Neural crest cell (in vitro differentiated cells): Measurements from ENCODE around the gene MROH8. TPM values are rescaled to one million over a fixed set of nuclear protein-coding genes. Genes with fewer than 3 reads are reported as not detected.

Experiments used
- DNase-seq: peaks from one replicate; pipeline ENCODE4 v3.0.0; 2021; ENCODE audit warnings: low read depth, mixed read lengths, low spot score
- H3K27ac Mint-ChIP-seq: one replicate; pipeline ENCODE4 v1.8.0; 2021; ENCODE audit warnings: mild to moderate bottlenecking, mixed read lengths; ENCODE audit not compliant: unreplicated experiment
- H3K27me3 Mint-ChIP-seq: 2 replicates; pipeline ENCODE4 v1.8.0; 2021; ENCODE audit warnings: low read depth, mild to moderate bottlenecking, mixed read lengths
- H3K36me3 Mint-ChIP-seq: 2 replicates; pipeline ENCODE4 v1.8.0; 2021; ENCODE audit warnings: low read depth, mild to moderate bottlenecking, mixed read lengths
- H3K4me1 Mint-ChIP-seq: 2 replicates; pipeline ENCODE4 v1.8.0; 2021; ENCODE audit warnings: mixed read lengths
- H3K4me3 Mint-ChIP-seq: one replicate; pipeline ENCODE4 v1.8.0; 2021; ENCODE audit warnings: mild to moderate bottlenecking, mixed read lengths
- H3K9me3 Mint-ChIP-seq: 2 replicates; pipeline ENCODE4 v1.8.0; 2021; ENCODE audit warnings: mixed read lengths
- total RNA-seq: library from RNA; stranded (reverse); gene quantifications from 2 replicates; pipeline ENCODE4 v1.2.1, GENCODE V29; 2021
- TF ChIP-seq, protein P1 (sequence below): fragments of 200-600 bp; sonication (generic); conservative IDR thresholded peaks from 2 replicates; pipeline ENCODE4 v1.5.0; 2021; ENCODE audit warnings: antibody characterized with exemption, mild to moderate bottlenecking

MROH8 gene
- total RNA-seq, 1 donor from 2014 or later = 7.6 TPM

- H3K27me3 Mint-ChIP-seq = no peaks in the 10 kb centered on the region
- H3K36me3 Mint-ChIP-seq = no peaks in the 10 kb centered on the region
- H3K9me3 Mint-ChIP-seq = no peaks in the 10 kb centered on the region
- H3K4me1 Mint-ChIP-seq = no peaks in the 10 kb centered on the region
- no peak overlapping the region for H3K4me3 Mint-ChIP-seq
- H3K27ac Mint-ChIP-seq = no peak overlapping the region
- TF ChIP-seq, protein P1, sequence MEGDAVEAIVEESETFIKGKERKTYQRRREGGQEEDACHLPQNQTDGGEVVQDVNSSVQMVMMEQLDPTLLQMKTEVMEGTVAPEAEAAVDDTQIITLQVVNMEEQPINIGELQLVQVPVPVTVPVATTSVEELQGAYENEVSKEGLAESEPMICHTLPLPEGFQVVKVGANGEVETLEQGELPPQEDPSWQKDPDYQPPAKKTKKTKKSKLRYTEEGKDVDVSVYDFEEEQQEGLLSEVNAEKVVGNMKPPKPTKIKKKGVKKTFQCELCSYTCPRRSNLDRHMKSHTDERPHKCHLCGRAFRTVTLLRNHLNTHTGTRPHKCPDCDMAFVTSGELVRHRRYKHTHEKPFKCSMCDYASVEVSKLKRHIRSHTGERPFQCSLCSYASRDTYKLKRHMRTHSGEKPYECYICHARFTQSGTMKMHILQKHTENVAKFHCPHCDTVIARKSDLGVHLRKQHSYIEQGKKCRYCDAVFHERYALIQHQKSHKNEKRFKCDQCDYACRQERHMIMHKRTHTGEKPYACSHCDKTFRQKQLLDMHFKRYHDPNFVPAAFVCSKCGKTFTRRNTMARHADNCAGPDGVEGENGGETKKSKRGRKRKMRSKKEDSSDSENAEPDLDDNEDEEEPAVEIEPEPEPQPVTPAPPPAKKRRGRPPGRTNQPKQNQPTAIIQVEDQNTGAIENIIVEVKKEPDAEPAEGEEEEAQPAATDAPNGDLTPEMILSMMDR = no peak
- DNase-seq = no peak
Observed at GRCh38 chr20:37123441-37123840, 55.9 kb downstream of the MROH8 start.

DNA sequence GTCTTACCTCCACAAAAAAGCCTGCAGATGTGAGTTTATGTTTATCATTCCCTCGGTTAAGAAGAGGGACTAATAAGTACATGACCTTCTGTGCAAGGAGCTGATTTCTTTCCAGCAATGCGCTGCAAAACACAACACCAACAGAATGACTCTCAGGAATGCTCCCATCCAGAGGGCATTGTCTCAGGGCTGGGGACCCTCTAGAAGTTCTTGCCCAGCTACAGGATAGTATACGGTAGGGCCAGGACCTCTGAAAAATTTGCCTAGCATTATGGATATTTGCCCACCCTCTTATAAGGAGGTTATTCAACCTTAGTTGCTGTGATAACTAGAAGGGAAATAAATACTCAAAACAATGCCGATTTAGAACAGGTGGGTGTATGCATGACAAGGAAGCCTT is 58.9 kb downstream of the MROH8 start:
- DNase-seq = no peak
- no peak overlapping the region for H3K27ac Mint-ChIP-seq
- H3K9me3 Mint-ChIP-seq = no peaks in the 10 kb centered on the region
- no peaks in the 10 kb centered on the region for H3K4me1 Mint-ChIP-seq
- H3K4me3 Mint-ChIP-seq = no peak overlapping the region
- no peaks in the 10 kb centered on the region for H3K36me3 Mint-ChIP-seq
- TF ChIP-seq, protein P1 = no peak
- H3K27me3 Mint-ChIP-seq = no peaks in the 10 kb centered on the region

DNA sequence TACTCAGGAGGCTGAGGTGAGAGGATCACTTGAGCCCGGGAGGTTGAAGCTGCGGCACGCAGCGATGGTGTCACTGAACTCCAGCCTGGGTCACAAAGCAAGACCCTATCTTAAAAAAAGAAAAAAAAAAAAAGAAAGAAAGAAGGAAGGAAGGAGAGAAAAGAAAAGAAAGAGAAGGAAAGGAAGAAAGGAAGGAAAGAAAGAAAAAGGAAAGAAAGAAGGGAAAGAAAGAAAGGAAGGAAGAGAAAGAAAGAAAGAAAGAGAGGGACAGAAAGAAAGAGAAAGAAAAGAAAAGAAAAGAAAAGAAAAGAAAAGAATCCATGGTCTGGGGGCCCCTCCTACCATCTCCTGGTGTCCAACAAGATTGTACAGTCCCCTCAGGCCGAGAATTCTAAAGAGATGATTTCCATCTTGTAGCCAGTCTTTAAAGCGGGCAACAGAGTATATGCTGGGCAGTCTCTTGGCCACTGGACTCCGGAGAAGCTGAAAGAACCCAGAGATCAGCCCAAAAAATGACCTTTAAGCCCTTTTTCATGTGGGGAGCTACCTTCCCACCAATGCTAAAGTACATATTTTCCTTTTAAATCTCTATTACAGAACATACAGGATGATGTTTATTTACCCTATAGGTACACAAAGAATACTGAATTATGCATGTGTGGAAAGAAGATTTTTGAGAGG is 59.9 kb downstream of the MROH8 start:
- Mint-ChIP-seq H3K4me1 (no peaks in the 10 kb centered on the region), H3K27me3 (no peaks in the 10 kb centered on the region), H3K9me3 (no peaks in the 10 kb centered on the region), H3K4me3 (no peak overlapping the region), H3K36me3 (no peaks in the 10 kb centered on the region), H3K27ac (no peak overlapping the region)
- no peak for DNase-seq
- TF ChIP-seq, protein P1 = no peak

DNA sequence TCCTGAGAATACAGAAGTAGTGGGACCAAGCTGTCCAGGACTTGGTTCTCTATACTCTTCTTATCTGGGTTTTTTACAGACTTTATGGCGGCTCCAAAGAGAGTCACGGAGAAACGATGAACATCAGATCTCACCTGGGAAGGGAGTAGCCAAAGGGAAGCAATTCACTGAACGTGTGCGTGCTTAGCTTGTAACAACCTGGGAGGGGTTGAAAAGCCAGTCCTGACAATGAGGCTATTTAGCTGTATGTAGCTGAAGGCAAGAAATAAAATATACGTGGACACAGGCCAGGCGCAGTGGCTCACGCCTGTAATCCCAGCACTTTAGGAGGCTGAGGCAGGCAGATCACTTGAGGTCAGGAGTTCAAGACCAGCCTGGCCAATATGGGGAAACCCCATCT is 65.3 kb downstream of the MROH8 start:
- DNase-seq = no peak
- no peaks in the 10 kb centered on the region for H3K4me1 Mint-ChIP-seq
- H3K27me3 Mint-ChIP-seq = no peaks in the 10 kb centered on the region
- no peak overlapping the region for H3K4me3 Mint-ChIP-seq
- TF ChIP-seq, protein P1 = no peak
- H3K36me3 Mint-ChIP-seq = no peaks in the 10 kb centered on the region
- no peak overlapping the region for H3K27ac Mint-ChIP-seq
- H3K9me3 Mint-ChIP-seq = no peaks in the 10 kb centered on the region

- Mint-ChIP-seq H3K4me1 (no peaks in the 10 kb centered on the region), H3K9me3 (no peaks in the 10 kb centered on the region), H3K27me3 (no peaks in the 10 kb centered on the region), H3K36me3 (no peaks in the 10 kb centered on the region), H3K4me3 (no peak overlapping the region), H3K27ac (no peak overlapping the region)
- TF ChIP-seq, protein P1 = no peak
- DNase-seq = no peak
Observed at GRCh38 chr20:37111926-37112455, 67.4 kb downstream of the MROH8 start.
